ENCODE results near the gene DMRTB1.

DMRTB1 gene

GRCh38 chr1:53484705-53485477 is 25.7 kb downstream of the DMRTB1 start:
- Histone ChIP-seq H3K9me3 (ENCODE audit: control insufficient read depth in 2 of 2, low read length in 2 of 2) (no peaks in the 10 kb centered on the region), H3K27me3 (ENCODE audit: control insufficient read depth in 2 of 2, insufficient read depth in 2 of 2, low read length in 2 of 2) (peaks cover 7 to 11% of the 10 kb centered on the region in 2 donors), H3K27ac (ENCODE audit: low read depth in 2 of 2, low read length in 2 of 2) (no peak overlapping the region), H3K4me1 (ENCODE audit: control insufficient read depth in 2 of 2, insufficient read depth in 2 of 2, low read length in 2 of 2) (no peaks in the 10 kb centered on the region), H3K4me3 (ENCODE audit: low read length in 2 of 2) (no peak overlapping the region), H3K36me3 (ENCODE audit: control insufficient read depth in 2 of 2, insufficient read depth in 2 of 2, low read length in 2 of 2) (no peaks in the 10 kb centered on the region), H3K9ac (ENCODE audit: low read depth in 1 of 2, low read length in 2 of 2) (no peak overlapping the region)

DNA sequence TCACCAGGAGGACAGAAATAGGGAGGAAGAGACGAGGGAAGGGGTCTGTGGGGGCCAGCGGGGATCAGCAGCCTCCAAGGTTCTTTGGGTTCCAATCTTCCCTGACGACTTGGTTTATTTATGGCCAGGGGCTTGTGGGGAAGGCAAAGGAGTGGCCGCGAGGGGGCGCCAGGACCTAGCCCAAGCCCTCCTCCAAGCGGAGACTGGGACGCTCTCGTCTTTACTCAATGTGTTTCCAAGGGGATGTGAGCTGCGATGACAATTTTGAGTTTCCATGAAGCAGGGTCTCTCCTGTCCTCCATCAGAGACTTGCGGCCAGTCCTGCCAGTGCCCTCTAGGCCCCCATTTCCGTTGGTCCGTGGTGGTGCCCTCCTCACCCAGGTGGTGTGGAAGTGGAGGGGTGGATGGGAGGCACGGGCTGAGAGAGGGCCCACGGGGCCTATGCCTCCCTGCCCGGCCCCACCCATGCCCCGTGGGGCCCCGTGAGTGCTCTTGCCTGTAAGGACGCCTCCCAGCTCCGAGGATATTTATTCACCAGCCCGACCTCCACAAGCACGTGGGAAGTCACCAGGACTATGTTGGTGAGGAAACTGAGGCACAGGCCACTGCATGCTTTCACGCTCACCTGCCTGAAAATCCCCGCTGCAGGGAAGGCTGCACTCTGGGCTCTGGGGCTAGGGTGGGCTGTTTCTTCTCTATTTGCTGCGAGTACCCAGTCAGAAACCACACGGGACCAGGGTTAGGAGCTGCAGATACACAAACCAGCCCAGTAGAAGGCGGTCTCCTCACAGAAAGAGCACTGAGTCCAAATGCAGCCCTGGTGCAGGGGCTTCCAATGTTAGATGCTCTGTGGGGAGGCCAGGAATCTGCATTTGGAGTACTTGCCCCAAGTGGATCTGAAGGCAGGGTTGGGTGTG is 26.5 kb downstream of the DMRTB1 start:
- no peaks in the 10 kb centered on the region for H3K36me3 ChIP-seq (ENCODE audit: control insufficient read depth in 2 of 2, insufficient read depth in 2 of 2, low read length in 2 of 2)
- H3K9me3 ChIP-seq (ENCODE audit: control insufficient read depth in 2 of 2, low read length in 2 of 2) = no peaks in the 10 kb centered on the region
- peaks cover 11 to 12% of the 10 kb centered on the region in 2 donors for H3K27me3 ChIP-seq (ENCODE audit: control insufficient read depth in 2 of 2, insufficient read depth in 2 of 2, low read length in 2 of 2)
- no peak overlapping the region for H3K27ac ChIP-seq (ENCODE audit: low read depth in 2 of 2, low read length in 2 of 2)
- H3K9ac ChIP-seq (ENCODE audit: low read depth in 1 of 2, low read length in 2 of 2) = no peak overlapping the region
- no peak overlapping the region for H3K4me3 ChIP-seq (ENCODE audit: low read length in 2 of 2)
- no peaks in the 10 kb centered on the region for H3K4me1 ChIP-seq (ENCODE audit: control insufficient read depth in 2 of 2, insufficient read depth in 2 of 2, low read length in 2 of 2)

DNA sequence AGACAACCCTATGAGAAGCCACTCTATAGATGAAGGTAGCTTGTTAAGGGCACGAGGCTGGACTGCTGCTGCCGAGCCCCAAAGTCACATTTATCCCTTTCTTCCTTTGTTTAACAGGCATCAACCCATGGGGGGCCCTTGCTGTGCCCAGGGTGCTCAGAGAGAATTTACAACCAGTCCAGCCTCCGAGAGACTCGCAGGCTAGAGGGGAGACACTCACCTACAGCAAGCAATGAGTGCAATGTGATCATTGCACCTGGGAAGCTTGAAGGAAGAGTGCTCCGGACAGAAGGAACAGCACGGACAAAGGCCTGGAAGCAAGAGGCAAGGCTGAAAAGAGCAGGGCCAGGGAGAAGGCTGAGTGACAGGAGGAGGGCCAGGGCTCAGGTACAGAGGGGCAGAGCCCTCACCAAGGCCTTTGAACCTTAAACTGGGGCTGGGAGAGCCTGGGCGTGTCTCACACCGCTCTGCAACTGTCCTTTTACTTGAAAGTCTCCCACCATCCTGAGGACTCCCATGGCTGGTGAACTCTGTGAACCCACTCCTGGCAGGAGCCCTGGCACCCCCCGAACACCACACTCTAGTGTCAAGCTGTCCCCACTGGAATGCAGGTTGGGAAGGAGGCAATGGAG is 27.3 kb downstream of the DMRTB1 start:
- Histone ChIP-seq H3K27ac (ENCODE audit: low read depth in 2 of 2, low read length in 2 of 2) (no peak overlapping the region), H3K36me3 (ENCODE audit: control insufficient read depth in 2 of 2, insufficient read depth in 2 of 2, low read length in 2 of 2) (no peaks in the 10 kb centered on the region), H3K27me3 (ENCODE audit: control insufficient read depth in 2 of 2, insufficient read depth in 2 of 2, low read length in 2 of 2) (peaks cover 11 to 12% of the 10 kb centered on the region in 2 donors), H3K9ac (ENCODE audit: low read depth in 1 of 2, low read length in 2 of 2) (no peak overlapping the region), H3K4me1 (ENCODE audit: control insufficient read depth in 2 of 2, insufficient read depth in 2 of 2, low read length in 2 of 2) (no peaks in the 10 kb centered on the region), H3K4me3 (ENCODE audit: low read length in 2 of 2) (no peak overlapping the region), H3K9me3 (ENCODE audit: control insufficient read depth in 2 of 2, low read length in 2 of 2) (no peaks in the 10 kb centered on the region)

GRCh38 chr1:53490351-53490750 is 31.2 kb downstream of the DMRTB1 start:
- H3K36me3 ChIP-seq (ENCODE audit: control insufficient read depth in 2 of 2, insufficient read depth in 2 of 2, low read length in 2 of 2) = no peaks in the 10 kb centered on the region
- no peaks in the 10 kb centered on the region for H3K9me3 ChIP-seq (ENCODE audit: control insufficient read depth in 2 of 2, low read length in 2 of 2)
- H3K9ac ChIP-seq (ENCODE audit: low read depth in 1 of 2, low read length in 2 of 2) = no peak overlapping the region
- no peak overlapping the region for H3K4me3 ChIP-seq (ENCODE audit: low read length in 2 of 2)
- no peak overlapping the region for H3K27ac ChIP-seq (ENCODE audit: low read depth in 2 of 2, low read length in 2 of 2)
- H3K4me1 ChIP-seq (ENCODE audit: control insufficient read depth in 2 of 2, insufficient read depth in 2 of 2, low read length in 2 of 2) = no peaks in the 10 kb centered on the region
- H3K27me3 ChIP-seq (ENCODE audit: control insufficient read depth in 2 of 2, insufficient read depth in 2 of 2, low read length in 2 of 2) = peaks cover 8 to 12% of the 10 kb centered on the region in 2 donors

GRCh38 chr1:53495633-53496345 is 36.6 kb downstream of the DMRTB1 start:
- Histone ChIP-seq H3K4me3 (ENCODE audit: low read length in 2 of 2) (no peak overlapping the region), H3K27ac (ENCODE audit: low read depth in 2 of 2, low read length in 2 of 2) (no peak overlapping the region), H3K27me3 (ENCODE audit: control insufficient read depth in 2 of 2, insufficient read depth in 2 of 2, low read length in 2 of 2) (no peaks in the 10 kb centered on the region), H3K9ac (ENCODE audit: low read depth in 1 of 2, low read length in 2 of 2) (no peak overlapping the region), H3K9me3 (ENCODE audit: control insufficient read depth in 2 of 2, low read length in 2 of 2) (no peaks in the 10 kb centered on the region), H3K4me1 (ENCODE audit: control insufficient read depth in 2 of 2, insufficient read depth in 2 of 2, low read length in 2 of 2) (no peaks in the 10 kb centered on the region), H3K36me3 (ENCODE audit: control insufficient read depth in 2 of 2, insufficient read depth in 2 of 2, low read length in 2 of 2) (no peaks in the 10 kb centered on the region)

DNA sequence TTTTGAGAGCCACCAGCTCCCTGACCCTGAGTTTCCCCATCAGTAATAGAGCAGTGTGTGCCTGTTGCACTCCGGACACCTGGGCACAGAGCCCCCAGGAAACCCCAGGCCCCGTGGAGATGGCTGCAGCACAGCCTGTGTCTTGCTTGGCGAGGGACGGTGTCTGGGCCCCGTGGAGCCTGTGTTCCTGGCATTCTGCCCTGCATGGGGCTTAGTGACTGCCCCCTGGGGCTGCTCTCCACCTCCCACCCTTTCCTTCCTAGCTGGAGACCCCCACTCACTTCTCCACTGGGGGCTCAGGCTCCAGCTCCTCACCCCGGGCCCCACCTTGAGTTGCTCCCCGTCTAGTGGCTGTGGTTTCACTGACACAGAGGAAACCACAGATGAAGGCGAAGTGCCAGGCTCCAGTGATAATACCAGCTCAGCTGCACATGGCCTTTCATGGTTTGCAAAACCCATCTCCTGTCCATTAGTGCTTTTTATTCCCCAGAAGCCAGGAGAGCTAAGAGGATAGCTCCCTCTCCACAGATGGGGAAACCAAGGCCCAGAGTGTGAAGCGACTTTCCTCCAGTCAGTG is 39.4 kb downstream of the DMRTB1 start:
- no peaks in the 10 kb centered on the region for H3K27me3 ChIP-seq (ENCODE audit: control insufficient read depth in 2 of 2, insufficient read depth in 2 of 2, low read length in 2 of 2)
- H3K9ac ChIP-seq (ENCODE audit: low read depth in 1 of 2, low read length in 2 of 2) = no peak overlapping the region
- H3K4me3 ChIP-seq (ENCODE audit: low read length in 2 of 2) = no peak overlapping the region
- H3K9me3 ChIP-seq (ENCODE audit: control insufficient read depth in 2 of 2, low read length in 2 of 2) = no peaks in the 10 kb centered on the region
- H3K27ac ChIP-seq (ENCODE audit: low read depth in 2 of 2, low read length in 2 of 2) = no peak overlapping the region
- H3K36me3 ChIP-seq (ENCODE audit: control insufficient read depth in 2 of 2, insufficient read depth in 2 of 2, low read length in 2 of 2) = no peaks in the 10 kb centered on the region
- no peaks in the 10 kb centered on the region for H3K4me1 ChIP-seq (ENCODE audit: control insufficient read depth in 2 of 2, insufficient read depth in 2 of 2, low read length in 2 of 2)

DNA sequence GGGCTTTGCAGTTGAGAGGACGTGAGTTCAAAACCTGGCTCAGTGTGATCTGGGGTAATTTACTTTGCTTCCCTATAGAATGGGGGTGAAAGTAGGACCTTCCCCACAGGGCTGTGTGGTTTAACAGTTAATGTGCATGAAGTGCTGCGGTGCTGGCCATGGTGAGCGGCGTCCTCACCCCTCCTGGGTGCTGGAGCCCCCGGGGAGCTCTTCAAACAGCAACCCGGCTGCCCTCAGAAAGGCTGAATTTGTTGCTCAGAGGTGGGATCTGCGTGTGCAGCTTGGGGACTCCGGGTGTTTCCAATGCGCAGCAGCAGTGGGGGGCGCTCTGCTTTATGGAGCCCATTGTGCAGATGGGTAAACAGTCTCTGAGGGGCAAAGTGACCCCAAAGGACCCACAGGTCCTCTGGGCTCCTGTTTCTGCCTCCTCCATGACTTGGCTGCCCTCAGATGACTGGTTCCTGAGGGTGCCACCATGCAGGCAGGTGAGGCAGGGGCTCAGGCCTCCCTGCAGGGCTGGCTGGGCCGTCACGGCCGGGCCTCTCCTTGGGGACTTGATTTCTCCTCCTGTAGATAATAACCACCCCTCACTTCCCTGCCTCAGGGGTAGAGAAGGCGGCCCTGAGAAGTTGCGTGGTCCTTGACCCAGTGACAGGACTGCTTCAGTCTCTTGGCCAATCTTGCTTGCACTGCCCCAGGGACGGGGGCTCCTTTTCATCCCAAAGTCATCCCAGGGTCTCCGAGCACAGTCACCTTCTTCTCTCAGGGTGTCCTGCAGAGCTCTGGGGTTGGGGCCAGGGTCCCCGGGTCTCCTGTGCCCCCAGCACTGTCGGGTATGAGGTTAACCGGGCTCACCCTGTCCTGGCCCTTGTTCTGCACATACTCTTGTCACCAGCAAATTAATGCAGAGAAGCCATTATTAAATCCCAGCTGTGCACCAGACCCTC is 40.3 kb downstream of the DMRTB1 start:
- Histone ChIP-seq H3K9ac (ENCODE audit: low read depth in 1 of 2, low read length in 2 of 2) (no peak overlapping the region), H3K27me3 (ENCODE audit: control insufficient read depth in 2 of 2, insufficient read depth in 2 of 2, low read length in 2 of 2) (no peaks in the 10 kb centered on the region), H3K36me3 (ENCODE audit: control insufficient read depth in 2 of 2, insufficient read depth in 2 of 2, low read length in 2 of 2) (no peaks in the 10 kb centered on the region)

DNA sequence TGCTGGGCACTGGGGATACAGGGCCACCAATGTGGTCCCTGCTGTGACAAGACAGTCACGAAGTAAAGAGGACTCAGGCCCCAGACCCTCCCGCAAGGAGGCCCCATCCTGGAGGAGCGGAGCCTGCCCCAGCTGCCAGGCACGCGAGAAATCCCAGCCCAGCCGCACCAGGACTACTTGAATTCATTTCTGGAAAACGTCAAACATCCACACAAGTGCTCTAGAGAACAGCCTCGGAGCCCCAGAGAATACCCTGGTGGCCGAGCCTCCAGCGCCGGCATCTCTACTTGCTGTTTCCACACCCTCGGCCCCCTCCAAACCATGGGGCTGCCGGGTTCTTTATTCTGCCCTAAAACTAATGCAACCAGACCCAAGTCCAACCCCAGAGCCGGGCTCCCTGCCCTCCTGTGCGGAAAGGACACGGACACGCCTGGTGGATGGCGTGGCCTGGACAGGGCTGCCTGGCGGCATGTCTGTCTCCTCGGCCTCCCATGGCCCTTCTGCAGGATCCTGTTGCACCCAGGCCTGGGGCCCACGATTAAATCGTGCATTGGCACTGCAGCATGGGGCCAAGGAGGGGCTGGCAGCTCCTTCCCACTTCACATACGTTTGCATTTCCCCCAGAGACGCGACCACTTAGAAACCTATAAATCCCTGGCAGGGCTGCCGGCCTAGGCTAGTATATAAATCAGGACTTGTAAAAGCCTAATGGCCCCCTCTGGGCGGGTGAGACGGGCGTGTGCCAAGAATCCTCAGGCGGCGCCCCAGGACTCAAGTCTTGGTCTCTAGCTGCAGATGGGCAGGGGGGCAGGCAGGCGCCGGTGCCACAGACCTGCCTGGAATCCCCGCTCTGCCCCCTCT is 41.2 kb downstream of the DMRTB1 start:
- H3K9ac ChIP-seq (ENCODE audit: low read depth in 1 of 2, low read length in 2 of 2) = no peak overlapping the region
- H3K9me3 ChIP-seq (ENCODE audit: control insufficient read depth in 2 of 2, low read length in 2 of 2) = no peaks in the 10 kb centered on the region
- H3K4me3 ChIP-seq (ENCODE audit: low read length in 2 of 2) = no peak overlapping the region
- no peak overlapping the region for H3K27ac ChIP-seq (ENCODE audit: low read depth in 2 of 2, low read length in 2 of 2)
- no peaks in the 10 kb centered on the region for H3K4me1 ChIP-seq (ENCODE audit: control insufficient read depth in 2 of 2, insufficient read depth in 2 of 2, low read length in 2 of 2)
- no peaks in the 10 kb centered on the region for H3K27me3 ChIP-seq (ENCODE audit: control insufficient read depth in 2 of 2, insufficient read depth in 2 of 2, low read length in 2 of 2)
- H3K36me3 ChIP-seq (ENCODE audit: control insufficient read depth in 2 of 2, insufficient read depth in 2 of 2, low read length in 2 of 2) = no peaks in the 10 kb centered on the region

More for the DNA sequence above, 40.3 kb downstream of the DMRTB1 start:
- H3K27ac ChIP-seq (ENCODE audit: low read depth in 2 of 2, low read length in 2 of 2) = no peak overlapping the region
- H3K9me3 ChIP-seq (ENCODE audit: control insufficient read depth in 2 of 2, low read length in 2 of 2) = no peaks in the 10 kb centered on the region
- no peaks in the 10 kb centered on the region for H3K4me1 ChIP-seq (ENCODE audit: control insufficient read depth in 2 of 2, insufficient read depth in 2 of 2, low read length in 2 of 2)
- H3K4me3 ChIP-seq (ENCODE audit: low read length in 2 of 2) = no peak overlapping the region
